ENCODE measurements around the gene OR6C6. TPM values are rescaled to one million over a fixed set of nuclear protein-coding genes. Genes with fewer than 3 reads are reported as not detected.

The OR6C6 gene
- total RNA-seq, result not detected in 2 replicates

GRCh38 chr12:55296469-55296868 lies at the start of gene OR6C6:
TSS of gene OR6C6 (minus strand) at chr12:55296569. CDS start at chr12:55295232, 1,337 bp downstream.

GRCh38 chr12:55330446-55330845 lies 34.1 kb upstream of the OR6C6 start, which contains the start of gene OR6C3:
TSS of gene OR6C3 (plus strand) at chr12:55330746. CDS start at chr12:55331701, 955 bp downstream.

DNA sequence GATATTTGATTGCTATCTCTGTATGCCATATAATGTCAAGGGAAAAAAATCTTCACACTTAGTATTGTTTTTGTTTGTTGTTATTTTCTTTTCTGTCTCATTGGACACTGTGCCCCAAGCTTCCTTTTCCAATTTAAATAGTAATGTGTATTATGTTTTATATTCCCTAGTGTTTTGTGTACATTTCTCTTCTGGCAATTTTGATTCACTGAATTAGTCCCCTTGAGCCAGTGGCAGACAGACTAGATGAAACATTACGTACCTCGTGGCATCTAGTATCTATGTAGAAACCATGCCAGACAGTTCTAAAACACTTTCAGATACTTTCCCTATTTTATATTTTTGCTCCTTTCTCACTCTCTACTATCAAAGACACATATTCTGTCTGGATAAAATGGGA lies 17.7 kb upstream of the OR6C6 start, which contains the start of gene OR6C1:
Gene OR6C1 (plus strand): TSS at position 301 of the 400 bp plus-strand sequence. CDS start 6,257 bp downstream, outside the sequence.

DNA sequence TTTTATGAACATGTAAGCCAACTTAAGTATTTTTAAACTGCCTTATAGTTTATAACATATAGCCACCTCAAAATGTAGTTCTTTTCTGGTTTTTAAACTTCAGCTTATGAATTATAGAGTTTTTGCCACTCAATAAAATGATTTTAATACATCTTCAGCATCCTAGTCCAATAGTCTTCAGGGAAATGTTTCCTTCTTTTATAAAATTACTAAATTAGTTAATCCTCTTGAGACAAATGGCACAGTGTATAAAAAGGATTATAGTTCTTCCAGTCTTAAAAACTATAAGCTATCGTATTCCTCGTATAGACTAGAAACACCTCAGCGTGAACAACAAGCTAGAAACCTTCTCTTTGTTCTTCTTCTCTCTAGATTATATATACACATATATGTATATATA lies 52.1 kb downstream of the OR6C6 start, which contains the start of gene OR6C74:
Gene OR6C74 (plus strand): TSS at position 301 of the 400 bp plus-strand sequence. CDS start 2,679 bp downstream, outside the sequence.

Other genes with a start within 250 kb of the OR6C6 start
- not detected in 2 replicates for gene OR9K2, start 170.2 kb downstream of the OR6C6 start, total RNA-seq
- not detected in 2 replicates for gene OR10A7, start 75.5 kb downstream of the OR6C6 start, total RNA-seq
- gene OR6C74, start 52.0 kb downstream of the OR6C6 start, total RNA-seq, result not detected in 2 replicates
- gene OR6C1, start 17.8 kb upstream of the OR6C6 start, total RNA-seq, result not detected in 2 replicates
- not detected in 2 replicates for gene OR6C3, start 34.2 kb upstream of the OR6C6 start, total RNA-seq
- not detected in 2 replicates for gene OR6C75, start 66.4 kb upstream of the OR6C6 start, total RNA-seq
- gene OR6C65, start 104.0 kb upstream of the OR6C6 start, total RNA-seq, result not detected in 2 replicates
- gene OR6C76, start 129.7 kb upstream of the OR6C6 start, total RNA-seq, result not detected in 2 replicates
- not detected in 2 replicates for gene OR6C2, start 147.5 kb upstream of the OR6C6 start, total RNA-seq
- gene OR6C70, start 173.6 kb upstream of the OR6C6 start, total RNA-seq, result not detected in 2 replicates
- not detected in 2 replicates for gene OR6C68, start 195.8 kb upstream of the OR6C6 start, total RNA-seq